ENCODE measurements around the gene CCDC33. TPM values are rescaled to one million over a fixed set of nuclear protein-coding genes. Genes with fewer than 3 reads are reported as not detected.

CCDC33 gene
- total and polyA plus RNA-seq, 10 of the 15 experiments (the other 5 are each of a cell fraction or from before 2014, with no cell fraction given) = 0.57 to 5.8 (median 4.3) TPM

GRCh38 chr15:74385733-74386132 is 149.6 kb downstream of the CCDC33 start:
- no peak overlapping the region for H2AFZ ChIP-seq (ENCODE audit: control insufficient read depth, low read depth, low read length)

More at GRCh38 chr15:74385733-74386132, 149.6 kb downstream of the CCDC33 start:
- RAD21 ChIA-PET (ENCODE audit: unreplicated experiment) = interaction anchor here (0.6 to 7.4 kb wide), 14 partner anchors 9 to 402 kb away, joined by 3 to 262 read pairs (median 8); partner anchors contain the start of genes SEMA7A and UBL7
- Histone ChIP-seq H3K36me3 (ENCODE audit: control insufficient read depth in 2 of 2, insufficient read depth in 2 of 2, low read length in 1 of 2) (no peaks in the 10 kb centered on the region; a peak in 1 of 4 replicates), H3K27me3 (replicated peaks in 1 of 2; ENCODE audit: control insufficient read depth in 2 of 2, insufficient read depth in 2 of 2, low read length in 1 of 2) (no peaks in the 10 kb centered on the region), H3K4me1 (ENCODE audit: control insufficient read depth, insufficient read depth, low read length) (peaks cover 68% of the 10 kb centered on the region), H3K9me3 (replicated peaks; ENCODE audit: control insufficient read depth, insufficient read depth, low read length) (no peaks in the 10 kb centered on the region), H3K4me3 (no peak overlapping the region), H3K27ac (ENCODE audit: control insufficient read depth, insufficient read depth) (peak overlapping the region; percentile 97), H3K79me2 (ENCODE audit: control insufficient read depth, insufficient read depth, low read length) (peaks cover 32% of the 10 kb centered on the region), H3K4me2 (ENCODE audit: control insufficient read depth, insufficient read depth) (peak overlapping the region; percentile 81), H4K20me1 (ENCODE audit: control insufficient read depth, insufficient read depth) (no peaks in the 10 kb centered on the region), H3K9ac (ENCODE audit: control insufficient read depth, insufficient read depth, low read length) (peak overlapping the region; percentile 77)
- BruUV-seq (replicated peaks) = no TSS peak
- CTCF ChIA-PET = interaction anchor here (0.9 to 21.7 kb wide), 10 partner anchors 10 to 392 kb away, joined by 3 to 655 read pairs (median 4); partner anchors contain the start of genes SEMA7A and UBL7
- ATAC-seq (no peak), FAIRE-seq (no peak), DNase-seq (ENCODE audit: low read depth, low spot score) (no peak)
- SMC1A ChIA-PET (ENCODE audit: uncharacterized antibody, unreplicated experiment) = interaction anchor here (0.8 to 21.3 kb wide), 14 partner anchors 10 to 402 kb away, joined by 3 to 544 read pairs (median 5); partner anchors contain the start of genes ARID3B, SEMA7A and UBL7
- POLR2A ChIA-PET = interaction anchor here (1.0 to 15.8 kb wide), 13 partner anchors 9 to 402 kb away, joined by 3 to 302 read pairs (median 5); partner anchors contain the start of genes SEMA7A and UBL7
- in situ Hi-C loops (cut with MboI) = no loop called here
- no peak for TF ChIP-seq ASH2L (IDR thresholded peaks at IDR 0.05; ENCODE audit: borderline replicate concordance, low read depth)
- no peak for TF ChIP-seq CHD2 (IDR thresholded peaks at IDR 0.05; ENCODE audit: borderline replicate concordance, low read depth, low read length)
- no peak for TF ChIP-seq JUNB (IDR thresholded peaks at IDR 0.05)
- no peak for TF ChIP-seq EP300 (IDR thresholded peaks at IDR 0.05; ENCODE audit: borderline replicate concordance in 1 of 2, control insufficient read depth in 1 of 2, low read depth in 2 of 2, low read length in 2 of 2)
- no peak for TF ChIP-seq ZNF622 (IDR thresholded peaks at IDR 0.05)
- TF ChIP-seq TBL1XR1 (IDR thresholded peaks at IDR 0.05; ENCODE audit: low read depth, low read length) = no peak
- TF ChIP-seq SMAD1 (IDR thresholded peaks at IDR 0.05; ENCODE audit: low read depth, partially characterized antibody) = no peak
- TF ChIP-seq PKNOX1 (IDR thresholded peaks at IDR 0.05) = no peak
- no peak for TF ChIP-seq MAX (IDR thresholded peaks at IDR 0.05; ENCODE audit: low read depth, low read length)
- no peak for TF ChIP-seq SMAD5 (IDR thresholded peaks at IDR 0.05; ENCODE audit: low read depth)
- no peak for TF ChIP-seq RAD21 (IDR thresholded peaks at IDR 0.05; ENCODE audit: insufficient read depth, low read depth, low read length)
- no peak for TF ChIP-seq CREB1 (IDR thresholded peaks at IDR 0.05; ENCODE audit: low read depth)
- intact Hi-C loops (cut with micrococcal nuclease; ENCODE audit: unreplicated experiment) = loop anchor here (1.0 kb wide), 1 partner anchor 9 kb away; no protein-coding TSS in a partner anchor
- WGBS (ENCODE audit: insufficient coverage, insufficient replicate concordance, low lambda C conversion rate, missing lambda C conversion rate) = 64% methylated on average over 6 of the region's 6 CpGs

Other genes with a start within 250 kb of the CCDC33 start
Only the 7 nearest of the 9 such genes appear.
- not detected in 2 replicates for gene GOLGA6A, start 153.8 kb upstream of the CCDC33 start, total RNA-seq (2014; rRNA removed)
- gene GOLGA6A, start 153.8 kb upstream of the CCDC33 start, total RNA-seq (2014; rRNA removed; fragmentation: Illumina TruSeq; extraction: Trizol) = not detected in 2 replicates
- not detected in 2 replicates for gene GOLGA6A, start 153.8 kb upstream of the CCDC33 start, total RNA-seq (2021)
- not detected in 2 replicates for gene GOLGA6A, start 153.8 kb upstream of the CCDC33 start, polyA plus RNA-seq (2011; rRNA removed)
- gene GOLGA6A, start 153.8 kb upstream of the CCDC33 start, polyA plus RNA-seq (2014; fragmentation: Illumina TruSeq; extraction: Trizol) = not detected in 2 replicates
- gene GOLGA6A, start 153.8 kb upstream of the CCDC33 start, polyA plus RNA-seq (2014; fragmentation: Nextera tagmentation; extraction: Ambion mirVana) = not detected
- gene GOLGA6A, start 153.8 kb upstream of the CCDC33 start, polyA plus RNA-seq (2014; rRNA removed) = not detected in 2 replicates
- gene GOLGA6A, start 153.8 kb upstream of the CCDC33 start, polyA plus RNA-seq (2016; fragmentation: Nextera tagmentation; extraction: Ambion mirVana) = not detected
- gene ISLR2, start 105.7 kb upstream of the CCDC33 start, total RNA-seq (2014; rRNA removed) = 0.06 and 0.16 TPM in 2 replicates
- gene ISLR2, start 105.7 kb upstream of the CCDC33 start, total RNA-seq (2014; rRNA removed; fragmentation: Illumina TruSeq; extraction: Trizol) = 0.04 TPM in 1 of 2 replicates, not detected in the other
- 0.21 and 0.37 TPM in 2 replicates for gene ISLR2, start 105.7 kb upstream of the CCDC33 start, total RNA-seq (2021)
- gene ISLR2, start 105.7 kb upstream of the CCDC33 start, polyA plus RNA-seq (2011; rRNA removed) = not detected in 2 replicates
- gene ISLR2, start 105.7 kb upstream of the CCDC33 start, polyA plus RNA-seq (2014; fragmentation: Illumina TruSeq; extraction: Trizol) = 0.09 TPM in 1 of 2 replicates, not detected in the other
- gene ISLR2, start 105.7 kb upstream of the CCDC33 start, polyA plus RNA-seq (2014; fragmentation: Nextera tagmentation; extraction: Ambion mirVana) = not detected
- gene ISLR2, start 105.7 kb upstream of the CCDC33 start, polyA plus RNA-seq (2014; rRNA removed) = 0.10 and 0.30 TPM in 2 replicates
- under 1 TPM in 1 of 2 experiments, not detected in 1; 0.05 TPM for gene ISLR2, start 105.7 kb upstream of the CCDC33 start, polyA plus RNA-seq (2016; fragmentation: Nextera tagmentation; extraction: Ambion mirVana)
- 0.62 and 1.1 TPM in 2 replicates for gene ISLR, start 62.6 kb upstream of the CCDC33 start, total RNA-seq (2014; rRNA removed)
- gene ISLR, start 62.6 kb upstream of the CCDC33 start, total RNA-seq (2014; rRNA removed; fragmentation: Illumina TruSeq; extraction: Trizol) = 0.28 and 0.45 TPM in 2 replicates
- gene ISLR, start 62.6 kb upstream of the CCDC33 start, total RNA-seq (2021) = 1.3 and 1.7 TPM in 2 replicates
- gene ISLR, start 62.6 kb upstream of the CCDC33 start, polyA plus RNA-seq (2011; rRNA removed) = 0.03 TPM in 1 of 2 replicates, not detected in the other
- gene ISLR, start 62.6 kb upstream of the CCDC33 start, polyA plus RNA-seq (2014; fragmentation: Illumina TruSeq; extraction: Trizol) = 0.16 and 0.46 TPM in 2 replicates
- gene ISLR, start 62.6 kb upstream of the CCDC33 start, polyA plus RNA-seq (2014; fragmentation: Nextera tagmentation; extraction: Ambion mirVana) = under 1 TPM; 0.05 to 0.13 TPM
- 0.92 and 1.1 TPM in 2 replicates for gene ISLR, start 62.6 kb upstream of the CCDC33 start, polyA plus RNA-seq (2014; rRNA removed)
- 1 to 10 TPM in 1 of 2 experiments, under 1 TPM in 1; 0.91 to 1.8 TPM for gene ISLR, start 62.6 kb upstream of the CCDC33 start, polyA plus RNA-seq (2016; fragmentation: Nextera tagmentation; extraction: Ambion mirVana)
- gene STRA6, start 33.5 kb upstream of the CCDC33 start, total RNA-seq (2014; rRNA removed) = 6.9 and 7.1 TPM in 2 replicates
- 4.1 and 4.4 TPM in 2 replicates for gene STRA6, start 33.5 kb upstream of the CCDC33 start, total RNA-seq (2014; rRNA removed; fragmentation: Illumina TruSeq; extraction: Trizol)
- 9.7 and 10.0 TPM in 2 replicates for gene STRA6, start 33.5 kb upstream of the CCDC33 start, total RNA-seq (2021)
- 0.39 and 1.3 TPM in 2 replicates for gene STRA6, start 33.5 kb upstream of the CCDC33 start, polyA plus RNA-seq (2011; rRNA removed)
- gene STRA6, start 33.5 kb upstream of the CCDC33 start, polyA plus RNA-seq (2014; fragmentation: Illumina TruSeq; extraction: Trizol) = 2.4 and 4.2 TPM in 2 replicates
- gene STRA6, start 33.5 kb upstream of the CCDC33 start, polyA plus RNA-seq (2014; fragmentation: Nextera tagmentation; extraction: Ambion mirVana) = under 1 TPM; 0.31 to 0.62 TPM
- 8.8 and 10.8 TPM in 2 replicates for gene STRA6, start 33.5 kb upstream of the CCDC33 start, polyA plus RNA-seq (2014; rRNA removed)
- gene STRA6, start 33.5 kb upstream of the CCDC33 start, polyA plus RNA-seq (2016; fragmentation: Nextera tagmentation; extraction: Ambion mirVana) = 10 to 100 TPM in 1 of 2 experiments, 1 to 10 TPM in 1; 8.8 to 10.4 TPM
- not detected in 2 replicates for gene CYP11A1, start 131.3 kb downstream of the CCDC33 start, total RNA-seq (2014; rRNA removed)
- not detected in 2 replicates for gene CYP11A1, start 131.3 kb downstream of the CCDC33 start, total RNA-seq (2014; rRNA removed; fragmentation: Illumina TruSeq; extraction: Trizol)
- 0.29 and 0.69 TPM in 2 replicates for gene CYP11A1, start 131.3 kb downstream of the CCDC33 start, total RNA-seq (2021)
- 1.1 and 1.2 TPM in 2 replicates for gene CYP11A1, start 131.3 kb downstream of the CCDC33 start, polyA plus RNA-seq (2011; rRNA removed)
- gene CYP11A1, start 131.3 kb downstream of the CCDC33 start, polyA plus RNA-seq (2014; fragmentation: Illumina TruSeq; extraction: Trizol) = 0.19 TPM in 1 of 2 replicates, not detected in the other
- under 1 TPM; 0.11 to 0.23 TPM for gene CYP11A1, start 131.3 kb downstream of the CCDC33 start, polyA plus RNA-seq (2014; fragmentation: Nextera tagmentation; extraction: Ambion mirVana)
- gene CYP11A1, start 131.3 kb downstream of the CCDC33 start, polyA plus RNA-seq (2014; rRNA removed) = 0.52 TPM in 1 of 2 replicates, not detected in the other
- not detected for gene CYP11A1, start 131.3 kb downstream of the CCDC33 start, polyA plus RNA-seq (2016; fragmentation: Nextera tagmentation; extraction: Ambion mirVana)
- 56.3 and 58.3 TPM in 2 replicates for gene SEMA7A, start 197.6 kb downstream of the CCDC33 start, total RNA-seq (2014; rRNA removed)
- gene SEMA7A, start 197.6 kb downstream of the CCDC33 start, total RNA-seq (2014; rRNA removed; fragmentation: Illumina TruSeq; extraction: Trizol) = 48.7 and 52.9 TPM in 2 replicates
- 112 and 114 TPM in 2 replicates for gene SEMA7A, start 197.6 kb downstream of the CCDC33 start, total RNA-seq (2021)
- 37.6 and 65.2 TPM in 2 replicates for gene SEMA7A, start 197.6 kb downstream of the CCDC33 start, polyA plus RNA-seq (2011; rRNA removed)
- 47.9 and 70.5 TPM in 2 replicates for gene SEMA7A, start 197.6 kb downstream of the CCDC33 start, polyA plus RNA-seq (2014; fragmentation: Illumina TruSeq; extraction: Trizol)
- gene SEMA7A, start 197.6 kb downstream of the CCDC33 start, polyA plus RNA-seq (2014; fragmentation: Nextera tagmentation; extraction: Ambion mirVana) = 1 to 10 TPM in 1 of 2 experiments, under 1 TPM in 1; 0.08 to 1.1 TPM
- 99.1 and 99.2 TPM in 2 replicates for gene SEMA7A, start 197.6 kb downstream of the CCDC33 start, polyA plus RNA-seq (2014; rRNA removed)
- 10 to 100 TPM; 13.3 to 15.6 TPM for gene SEMA7A, start 197.6 kb downstream of the CCDC33 start, polyA plus RNA-seq (2016; fragmentation: Nextera tagmentation; extraction: Ambion mirVana)
- gene UBL7, start 224.8 kb downstream of the CCDC33 start, total RNA-seq (2014; rRNA removed) = 106 and 107 TPM in 2 replicates
- 44.3 and 46.6 TPM in 2 replicates for gene UBL7, start 224.8 kb downstream of the CCDC33 start, total RNA-seq (2014; rRNA removed; fragmentation: Illumina TruSeq; extraction: Trizol)
- gene UBL7, start 224.8 kb downstream of the CCDC33 start, total RNA-seq (2021) = 81.3 and 84.8 TPM in 2 replicates
- 72.6 and 89.7 TPM in 2 replicates for gene UBL7, start 224.8 kb downstream of the CCDC33 start, polyA plus RNA-seq (2011; rRNA removed)
- 61.3 and 90.5 TPM in 2 replicates for gene UBL7, start 224.8 kb downstream of the CCDC33 start, polyA plus RNA-seq (2014; fragmentation: Illumina TruSeq; extraction: Trizol)
- 10 to 100 TPM; 25.9 to 59.1 TPM for gene UBL7, start 224.8 kb downstream of the CCDC33 start, polyA plus RNA-seq (2014; fragmentation: Nextera tagmentation; extraction: Ambion mirVana)
- 117 and 135 TPM in 2 replicates for gene UBL7, start 224.8 kb downstream of the CCDC33 start, polyA plus RNA-seq (2014; rRNA removed)
- 100 to 1,000 TPM; 123 to 145 TPM for gene UBL7, start 224.8 kb downstream of the CCDC33 start, polyA plus RNA-seq (2016; fragmentation: Nextera tagmentation; extraction: Ambion mirVana)

All from GM12878 (cell line).